GM21515 (cell line): ENCODE measurements around the gene SBF1.
"Not testable (repeated sequence)": the region's sequence is repeated elsewhere in the genome, so short reads cannot be mapped to it uniquely, and the experiment has no call there.

Experiments used
- ATAC-seq: cut with Tn5 transposase; IDR thresholded peaks from one replicate; pipeline ENCODE4 v1.9.1; 2021; ENCODE audit not compliant: unreplicated experiment

SBF1 gene

DNA sequence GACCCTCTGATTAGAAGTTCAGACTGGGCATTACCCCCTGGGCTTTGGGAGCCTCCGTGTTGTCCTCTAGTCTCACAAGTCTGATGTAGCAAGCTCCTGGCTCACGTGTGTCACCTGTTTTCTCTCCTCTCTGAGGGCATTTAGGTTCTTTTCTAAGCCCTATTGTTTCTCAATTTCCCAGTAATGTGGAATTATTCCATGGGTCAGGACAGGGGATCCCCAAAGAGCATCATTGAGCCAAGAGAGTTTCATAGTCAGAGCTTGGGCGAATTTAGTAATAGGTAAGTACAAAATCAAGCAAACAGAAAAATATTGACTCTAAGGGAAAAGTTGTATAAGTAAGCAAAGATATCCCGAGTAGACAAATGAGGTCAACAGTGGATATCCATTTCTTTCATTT lies 74.4 kb downstream of the SBF1 start:
- ATAC-seq: no peak

DNA sequence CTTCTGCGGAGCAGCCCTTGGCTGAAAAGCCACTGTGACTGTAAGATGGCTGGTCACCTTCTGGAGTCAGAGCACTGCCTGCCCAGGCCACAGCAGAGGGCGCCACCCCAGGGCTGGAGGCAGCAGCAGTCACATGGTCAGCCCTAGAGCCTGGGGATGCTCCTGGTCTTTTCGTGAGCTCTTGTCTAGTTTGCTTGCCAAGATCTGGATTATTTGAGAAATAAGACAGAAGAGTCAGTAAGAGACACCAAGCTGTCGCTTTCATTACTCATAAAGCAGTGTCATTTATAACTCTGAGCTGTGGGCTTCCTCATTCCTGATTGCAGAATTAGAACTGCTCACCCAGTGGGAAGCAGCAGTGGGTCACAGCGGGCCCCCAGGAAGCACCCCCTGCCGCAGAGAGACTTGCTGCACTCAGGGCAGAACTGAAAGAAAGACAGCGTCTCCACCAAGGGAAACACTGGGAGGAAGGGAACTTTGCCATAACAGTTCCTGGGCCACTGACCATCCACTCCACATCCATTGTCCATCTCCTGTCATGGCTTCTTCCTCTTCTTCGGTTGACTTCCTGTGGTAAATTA lies 75.0 kb downstream of the SBF1 start:
- no peak for ATAC-seq

- ATAC-seq: no peak
These were observed 75.8 kb downstream of the SBF1 start for GRCh38 chr22:50398831-50399648.

- ATAC-seq: not testable (repeated sequence)
These were observed 77.3 kb downstream of the SBF1 start for GRCh38 chr22:50397371-50398060.

DNA sequence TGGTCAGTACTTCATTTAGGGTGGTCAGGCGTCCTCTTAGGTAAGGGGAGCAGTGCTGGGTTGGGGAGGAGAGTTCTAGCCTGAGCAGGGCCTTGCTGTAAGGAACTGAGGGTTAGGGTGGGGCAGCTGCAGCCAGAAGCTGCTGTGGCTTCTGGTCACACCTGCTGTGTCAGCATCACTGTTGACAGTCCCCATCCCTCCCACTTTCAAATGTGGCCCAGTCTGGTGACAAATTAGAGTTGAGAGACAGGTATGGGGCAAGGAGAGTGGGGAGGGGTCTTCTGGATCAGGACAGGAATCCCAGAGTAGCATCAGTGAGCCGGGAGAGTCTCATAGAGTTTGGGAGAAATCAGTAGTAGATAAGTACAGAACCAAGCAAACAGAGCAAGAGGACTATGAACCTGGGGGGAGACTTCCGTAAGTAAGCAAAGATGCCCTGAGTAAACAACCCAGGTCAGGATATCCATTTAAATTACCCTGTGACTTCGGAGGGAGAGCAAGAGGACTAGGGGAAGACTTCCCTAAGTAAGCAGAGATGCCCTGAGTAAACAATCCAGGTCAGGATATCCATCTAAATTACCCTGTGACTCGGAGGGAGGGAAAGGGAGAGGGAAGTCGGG lies 78.0 kb downstream of the SBF1 start:
- no peak for ATAC-seq
